HepG2 (cell line): ENCODE data around the gene DAPK1. TPM values are rescaled to one million over a fixed set of nuclear protein-coding genes. Genes with fewer than 3 reads are reported as not detected.

Source experiments
- ATAC-seq: fragments of 200-7000 bp; cut with Tn5 transposase; 3 replicates; pipeline ENCODE4 v1.9.1; 2020; ENCODE audit warnings: mild to moderate bottlenecking, moderate library complexity
- BruUV-seq: library from RNA; stranded (reverse); fragments of 400-500 nt; replicated peaks from 2 replicates; lab custom pipeline; 2021; lab: Mats Ljungman, UMichigan
- CTCF ChIA-PET: fragments of 300-600 bp; formaldehyde crosslinking; extraction: SDS; loops from one replicate; lab custom pipeline; 2021; ENCODE audit warnings: low total read pairs, inconsistent platforms, low intra/inter-chr PET ratio; lab: Yijun Ruan, JAX
- POLR2A ChIA-PET: fragments of 350-600 bp; sonication (Branson Sonifier 250); formaldehyde crosslinking; loops from one replicate; lab custom pipeline; 2020; ENCODE audit warnings: antibody characterized with exemption, inconsistent platforms; lab: Yijun Ruan, JAX
- DNase-seq: peaks from one replicate; pipeline ENCODE4 v3.0.0-alpha.2; 2015; ENCODE audit warnings: low spot score
- FAIRE-seq: peaks from 3 replicates; lab custom pipeline; 2011; peaks lifted over from hg19 to GRCh38; lab: Jason Lieb, UNC
- H2AFZ ChIP-seq: one replicate; pipeline ENCODE4 v1.6.1; 2011; ENCODE audit warnings: low read length, inconsistent platforms
- H3K27ac ChIP-seq: fragments of 300-600 bp; 3 replicates; pipeline ENCODE4 v1.8.0; 2011; ENCODE audit warnings: mixed run types, mild to moderate bottlenecking, mixed read lengths, low read length, inconsistent platforms; ENCODE audit not compliant: insufficient read depth; ENCODE audit errors: extremely low read length
- H3K27me3 ChIP-seq, 2 experiments: fragments of 200-600 bp in 1 of 2; 2 replicates in 1 of 2; 3 replicates in 1 of 2; pipeline versions ENCODE4 v1.6.0 to v1.8.0; 2011; ENCODE audit warnings: low read length in 2 of 2, mild to moderate bottlenecking in 2 of 2, moderate library complexity in 2 of 2, inconsistent platforms in 1 of 2; ENCODE audit not compliant: insufficient read depth in 2 of 2, control insufficient read depth in 1 of 2
- H3K36me3 ChIP-seq, 2 experiments: fragments of 200-600 bp in 1 of 2; replicated peaks in 1 of 2; 2 replicates in 1 of 2; 3 replicates in 1 of 2; pipeline versions ENCODE4 v1.5.1 to v1.8.0; 2011; ENCODE audit warnings: low read length in 2 of 2, inconsistent platforms in 1 of 2; ENCODE audit not compliant: insufficient read depth in 2 of 2, control insufficient read depth in 1 of 2
- H3K4me1 ChIP-seq: 2 replicates; pipeline ENCODE4 v1.5.1; 2012; ENCODE audit warnings: low read length, inconsistent platforms; ENCODE audit not compliant: insufficient read depth
- H3K4me2 ChIP-seq: 2 replicates; pipeline ENCODE4 v1.6.0; 2011; ENCODE audit warnings: low read depth, low read length, inconsistent platforms
- H3K4me3 ChIP-seq, 3 experiments: fragments of 200-600 bp in 1 of 3; sonication (generic), shearing (Covaris generic) in 1 of 3; replicated peaks in 1 of 3; 2 replicates each; pipeline ENCODE4 v1.5.1; 2011 to 2016; ENCODE audit warnings: low read length in 3 of 3, inconsistent platforms in 2 of 3, low read depth in 2 of 3, mild to moderate bottlenecking in 2 of 3, control low read depth in 1 of 3, mixed read lengths in 1 of 3; ENCODE audit not compliant: insufficient read depth in 1 of 3
- H3K79me2 ChIP-seq: one replicate; pipeline ENCODE4 v1.6.1; 2011; ENCODE audit warnings: low read length, inconsistent platforms; ENCODE audit not compliant: insufficient read depth
- H3K9ac ChIP-seq: 2 replicates; pipeline ENCODE4 v1.6.0; 2011; ENCODE audit warnings: mild to moderate bottlenecking, low read depth, low read length, inconsistent platforms; ENCODE audit not compliant: insufficient read depth
- H3K9me3 ChIP-seq: 2 replicates; pipeline ENCODE4 v1.5.1; 2012; ENCODE audit warnings: mild to moderate bottlenecking, low read length
- H4K20me1 ChIP-seq: 2 replicates; pipeline ENCODE4 v1.6.0; 2011; ENCODE audit warnings: inconsistent platforms, mild to moderate bottlenecking, low read length, moderate library complexity; ENCODE audit not compliant: insufficient read depth
- ISL2 ChIP-seq: sonication (generic); formaldehyde crosslinking; IDR thresholded peaks from 2 replicates; pipeline ENCODE4 v1.5.0; 2020; ENCODE audit warnings: missing genetic modification reagents
- KDM5A ChIP-seq: fragments of 200-600 bp; sonication (generic); IDR thresholded peaks from 2 replicates; pipeline ENCODE4 v1.7.0; 2018; ENCODE audit warnings: antibody characterized with exemption, mild to moderate bottlenecking, low read length, borderline replicate concordance
- SAFB2 ChIP-seq: sonication (generic); formaldehyde crosslinking; IDR thresholded peaks from 2 replicates; pipeline ENCODE4 v1.5.1; 2020; ENCODE audit warnings: missing genetic modification reagents, low read depth, mild to moderate bottlenecking, borderline replicate concordance
- SOX6 ChIP-seq, 2 experiments: fragments of 450-650 bp in 1 of 2; sonication (generic) in 1 of 2; formaldehyde crosslinking in 1 of 2; IDR thresholded peaks; 2 replicates each; pipeline versions ENCODE4 v1.4.0 to v1.6.1; 2017 to 2020; ENCODE audit warnings: antibody characterized with exemption in 1 of 2, mild to moderate bottlenecking in 1 of 2, missing genetic modification reagents in 1 of 2
- ZBTB38 ChIP-seq: sonication (generic); formaldehyde crosslinking; IDR thresholded peaks from 2 replicates; pipeline ENCODE4 v1.5.1; 2020; ENCODE audit warnings: mild to moderate bottlenecking, missing genetic modification reagents
- ZNF264 ChIP-seq: sonication (generic); formaldehyde crosslinking; IDR thresholded peaks from 2 replicates; pipeline ENCODE4 v1.4.0; 2020; ENCODE audit warnings: missing genetic modification reagents
- ZNF737 ChIP-seq: sonication (generic); formaldehyde crosslinking; IDR thresholded peaks from 2 replicates; pipeline ENCODE4 v1.5.0; 2020; ENCODE audit warnings: missing genetic modification reagents, mild to moderate bottlenecking, borderline replicate concordance
- WGBS: methylation state at CpG from one replicate; pipeline ENCODE4 v1.1.6; 2017; ENCODE audit warnings: low lambda C conversion rate; 5-methylcytosine and 5-hydroxymethylcytosine counted together
- in situ Hi-C: cut with HindIII; loops from 2 replicates; pipeline ENCODE4 v1.10.0; 2017; ENCODE audit warnings: low pct_unique_long_range_greater_than_20kb; ENCODE audit not compliant: extremely low pct_ligation_motif_present
- intact Hi-C: fragments of 100-400 bp; cut with micrococcal nuclease; formaldehyde crosslinking; loops from one replicate; pipeline ENCODE4 v1.10.0; 2022; ENCODE audit not compliant: unreplicated experiment
- polyA plus RNA-seq, 8 experiments: library from polyadenylated mRNA; depleted of rRNA in 3 of 8; stranded (reverse) in 7 of 8; unstranded in 1 of 8; fragments of >200 nt; fragmentation: Illumina TruSeq in 4 of 8; extraction: Trizol in 4 of 8; gene quantifications; 2 replicates each; pipeline versions ENCODE4 v1.2.1 to v1.2.3, GENCODE V29; 2011 to 2016; ENCODE audit warnings: low read depth in 4 of 8, missing spikeins in 1 of 8, mixed read lengths in 1 of 8; ENCODE audit not compliant: insufficient read depth in 1 of 8
- total RNA-seq, 5 experiments: library from RNA; depleted of rRNA; stranded (reverse); fragments of >200 nt; fragmentation: Illumina TruSeq; extraction: Trizol; gene quantifications; 2 replicates each; pipeline ENCODE4 v1.2.3, GENCODE V29; 2016; ENCODE audit warnings: low read depth in 1 of 5
- TF ChIP-seq, protein P1 (sequence below): sonication (generic); formaldehyde crosslinking; IDR thresholded peaks from 2 replicates; pipeline ENCODE4 v1.9.0; 2021; ENCODE audit warnings: missing genetic modification reagents, borderline replicate concordance

Gene DAPK1
- total and polyA plus RNA-seq, 2 of the 13 experiments (the other 11 are each of a cell fraction or from before 2014, with no cell fraction given): 35.7 to 35.9 TPM

DNA sequence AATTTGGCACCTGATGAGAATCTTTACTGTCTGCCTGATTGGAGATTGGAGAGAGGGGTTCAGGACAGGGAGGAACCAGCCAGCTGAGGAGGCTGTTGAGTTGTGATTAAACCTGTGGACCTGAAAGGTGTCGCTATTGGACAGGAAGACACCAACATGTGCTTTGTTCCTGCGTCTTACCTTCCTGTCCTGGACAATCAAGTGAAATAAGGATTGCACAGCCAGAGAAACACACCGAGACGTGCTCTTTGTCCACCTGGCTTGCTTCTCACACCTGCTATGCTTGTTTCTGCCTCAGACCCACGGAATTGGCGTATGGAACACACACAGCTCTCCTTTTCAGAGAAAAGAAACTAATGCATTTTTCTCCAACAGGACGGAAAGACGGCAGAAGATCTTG is 170.6 kb downstream of the DAPK1 start:
- peaks cover 12 to 15% of the 10 kb centered on the region in 2 experiments for H3K36me3 ChIP-seq
- intact Hi-C loops (no loop called here), in situ Hi-C loops (loop anchor here (10.0 to 25.0 kb wide), 2 partner anchors 173 to 1256 kb away; partner anchors contain the start of gene DAPK1)
- H3K9me3 ChIP-seq: peaks cover 11% of the 10 kb centered on the region; the same call in 1 of the 2 replicates
- no peak overlapping the region for H2AFZ ChIP-seq
- no peak overlapping the region for H3K9ac ChIP-seq
- no peak overlapping the region for H3K27ac ChIP-seq
- H3K4me2 ChIP-seq: no peak overlapping the region
- no peak overlapping the region for H3K4me3 ChIP-seq
- H4K20me1 ChIP-seq: no peaks in the 10 kb centered on the region
- DNase-seq: no peak
- no peak for TF ChIP-seq SOX6 (IDR thresholded peaks at IDR 0.05)
- TF ChIP-seq SOX6 (CRISPR knock-in tag; IDR thresholded peaks at IDR 0.05): no peak
- TF ChIP-seq, protein P1, sequence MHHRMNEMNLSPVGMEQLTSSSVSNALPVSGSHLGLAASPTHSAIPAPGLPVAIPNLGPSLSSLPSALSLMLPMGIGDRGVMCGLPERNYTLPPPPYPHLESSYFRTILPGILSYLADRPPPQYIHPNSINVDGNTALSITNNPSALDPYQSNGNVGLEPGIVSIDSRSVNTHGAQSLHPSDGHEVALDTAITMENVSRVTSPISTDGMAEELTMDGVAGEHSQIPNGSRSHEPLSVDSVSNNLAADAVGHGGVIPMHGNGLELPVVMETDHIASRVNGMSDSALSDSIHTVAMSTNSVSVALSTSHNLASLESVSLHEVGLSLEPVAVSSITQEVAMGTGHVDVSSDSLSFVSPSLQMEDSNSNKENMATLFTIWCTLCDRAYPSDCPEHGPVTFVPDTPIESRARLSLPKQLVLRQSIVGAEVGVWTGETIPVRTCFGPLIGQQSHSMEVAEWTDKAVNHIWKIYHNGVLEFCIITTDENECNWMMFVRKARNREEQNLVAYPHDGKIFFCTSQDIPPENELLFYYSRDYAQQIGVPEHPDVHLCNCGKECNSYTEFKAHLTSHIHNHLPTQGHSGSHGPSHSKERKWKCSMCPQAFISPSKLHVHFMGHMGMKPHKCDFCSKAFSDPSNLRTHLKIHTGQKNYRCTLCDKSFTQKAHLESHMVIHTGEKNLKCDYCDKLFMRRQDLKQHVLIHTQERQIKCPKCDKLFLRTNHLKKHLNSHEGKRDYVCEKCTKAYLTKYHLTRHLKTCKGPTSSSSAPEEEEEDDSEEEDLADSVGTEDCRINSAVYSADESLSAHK (CRISPR knock-in tag): no peak
- no peak for TF ChIP-seq ZNF264 (CRISPR knock-in tag)
- no peak for TF ChIP-seq ISL2
- TF ChIP-seq ZBTB38 (CRISPR knock-in tag): no peak
- no peak for TF ChIP-seq SAFB2 (CRISPR knock-in tag)
- no peak for TF ChIP-seq KDM5A
- TF ChIP-seq ZNF737 (CRISPR knock-in tag): no peak
- no TSS peak for BruUV-seq
- WGBS: 83% methylated on average over 8 of the region's 8 CpGs
- no peak for ATAC-seq
- no peaks in the 10 kb centered on the region for H3K27me3 ChIP-seq
- POLR2A ChIA-PET: no interaction called here
- CTCF ChIA-PET: no interaction called here
- FAIRE-seq: no peak
- H3K4me1 ChIP-seq: peaks cover 6% of the 10 kb centered on the region; the same call in 1 of the 2 replicates
- no peaks in the 10 kb centered on the region for H3K79me2 ChIP-seq
